ENCODE measurements around the gene PPM1F.

- TF ChIP-seq POLR2AphosphoS5 (IDR thresholded peaks at IDR 0.05; ENCODE audit: low read depth, low read length) (no peak), POLR2A (IDR thresholded peaks at IDR 0.05; ENCODE audit: low read depth, low read length) (no peak)
Measured at GRCh38 chr22:21936151-21936775, 16.4 kb downstream of the PPM1F start.

Data from GM12892 (cell line).